Brain microvascular endothelial cell (primary cell): Measurements from ENCODE around the gene GALNT13.

Source experiments
- DNase-seq: peaks from one replicate; pipeline ENCODE4 v3.0.0-alpha.2; 2020
- H3K27ac ChIP-seq: fragments of 250-450 bp; sonication (Bioruptor Pico); 2 replicates; pipeline ENCODE4 v1.5.1; 2020; ENCODE audit warnings: mild to moderate bottlenecking, moderate library complexity
- H3K27me3 ChIP-seq: fragments of 250-450 bp; sonication (Bioruptor Pico); replicated peaks from 2 replicates; pipeline ENCODE4 v1.5.1; 2020; ENCODE audit warnings: mild to moderate bottlenecking
- H3K36me3 ChIP-seq: fragments of 250-450 bp; sonication (Bioruptor Pico); replicated peaks from 2 replicates; pipeline ENCODE4 v1.5.1; 2020; ENCODE audit warnings: mild to moderate bottlenecking
- H3K4me3 ChIP-seq: 2 replicates; pipeline ENCODE4 v1.5.1; 2011; ENCODE audit warnings: low read depth, mild to moderate bottlenecking, control low read depth, low read length, moderate library complexity
- CTCF ChIP-seq: IDR thresholded peaks from 2 replicates; pipeline ENCODE4 v1.5.1; 2011; ENCODE audit warnings: low read depth, mild to moderate bottlenecking, moderate library complexity, low read length, control low read depth, inconsistent platforms; ENCODE audit errors: missing control alignments
- in situ Hi-C: cut with HindIII; loops from 2 replicates; pipeline ENCODE4 v1.10.0; 2017; ENCODE audit warnings: low sequenced_read_pairs, low pct_ligation_motif_present

GALNT13 gene

GRCh38 chr2:153917570-153917969 lies 45.8 kb downstream of the GALNT13 start:
- no peak for TF ChIP-seq CTCF
- Histone ChIP-seq H3K27ac (no peak overlapping the region), H3K36me3 (no peaks in the 10 kb centered on the region), H3K27me3 (no peaks in the 10 kb centered on the region), H3K4me3 (no peak overlapping the region)
- in situ Hi-C loops: no loop called here
- DNase-seq: no peak

DNA sequence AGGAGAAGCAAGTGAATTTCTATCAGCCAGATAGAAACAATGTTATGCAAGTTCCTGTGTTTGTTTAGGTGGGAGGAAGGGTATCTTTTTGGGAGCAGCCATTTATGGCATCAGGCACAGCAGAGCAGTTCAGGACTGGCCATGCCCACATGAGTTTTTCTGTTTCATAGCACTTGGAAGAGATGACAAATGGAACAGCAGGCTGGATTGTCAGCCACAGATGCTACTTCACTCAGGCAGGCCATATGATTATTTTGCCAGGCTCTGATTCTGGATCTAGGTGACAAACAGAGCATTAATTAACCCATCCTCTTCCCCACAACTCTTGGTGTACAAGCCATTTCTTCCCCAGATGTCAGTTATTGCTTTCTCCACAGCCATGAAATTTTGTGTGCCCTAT lies 63.8 kb downstream of the GALNT13 start:
- Histone ChIP-seq H3K36me3 (no peaks in the 10 kb centered on the region), H3K4me3 (no peak overlapping the region), H3K27ac (no peak overlapping the region), H3K27me3 (no peaks in the 10 kb centered on the region)
- no peak for TF ChIP-seq CTCF
- in situ Hi-C loops: no loop called here
- no peak for DNase-seq

GRCh38 chr2:153939124-153939796 lies 67.5 kb downstream of the GALNT13 start:
- no peaks in the 10 kb centered on the region for H3K36me3 ChIP-seq
- no peak overlapping the region for H3K27ac ChIP-seq
- no peak overlapping the region for H3K4me3 ChIP-seq
- in situ Hi-C loops: no loop called here
- no peaks in the 10 kb centered on the region for H3K27me3 ChIP-seq
- TF ChIP-seq CTCF: no peak
- DNase-seq: no peak

GRCh38 chr2:153940511-153940910 lies 68.8 kb downstream of the GALNT13 start:
- in situ Hi-C loops: no loop called here
- Histone ChIP-seq H3K36me3 (no peaks in the 10 kb centered on the region), H3K27me3 (no peaks in the 10 kb centered on the region), H3K27ac (no peak overlapping the region), H3K4me3 (no peak overlapping the region)
- no peak for TF ChIP-seq CTCF
- no peak for DNase-seq

DNA sequence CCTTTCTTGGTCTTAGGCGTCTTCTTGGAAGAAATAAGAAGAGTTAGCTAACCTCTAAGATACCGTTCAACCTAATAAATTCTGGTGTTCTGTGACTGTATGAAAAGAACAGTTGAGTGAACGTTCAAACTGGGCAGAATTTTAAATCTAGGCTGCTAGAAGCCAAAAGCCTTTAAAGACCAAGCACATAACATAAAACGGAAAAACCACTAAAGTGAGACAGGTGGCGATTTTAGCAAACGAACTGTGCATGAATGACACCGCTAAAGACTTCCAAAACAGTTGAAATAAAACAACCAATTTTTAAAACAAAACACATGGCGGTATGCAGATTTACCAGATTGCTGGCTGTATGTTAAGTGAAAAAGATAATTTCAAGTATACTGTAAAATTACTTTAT lies 73.1 kb downstream of the GALNT13 start:
- no peak for TF ChIP-seq CTCF
- no peak for DNase-seq
- Histone ChIP-seq H3K4me3 (no peak overlapping the region), H3K27ac (no peak overlapping the region), H3K36me3 (no peaks in the 10 kb centered on the region), H3K27me3 (no peaks in the 10 kb centered on the region)
- in situ Hi-C loops: no loop called here

- Histone ChIP-seq H3K27me3 (no peaks in the 10 kb centered on the region), H3K36me3 (no peaks in the 10 kb centered on the region), H3K4me3 (no peak overlapping the region), H3K27ac (no peak overlapping the region)
- in situ Hi-C loops: no loop called here
- DNase-seq: no peak
- no peak for TF ChIP-seq CTCF
Measured at GRCh38 chr2:153946036-153946435, 74.3 kb downstream of the GALNT13 start.
